ENCODE data around the gene ORAI1. TPM values are rescaled to one million over a fixed set of nuclear protein-coding genes. Genes with fewer than 3 reads are reported as not detected.
A peak's percentile ranks its signal among the peaks of the same experiment; 100 is the strongest.
"Not testable (repeated sequence)": the region's sequence is repeated elsewhere in the genome, so short reads cannot be mapped to it uniquely, and the experiment has no call there.

The ORAI1 gene
- total and polyA plus RNA-seq, 3 donors from 2014 or later: 30.3 to 70.7 (median 46.8) TPM

DNA sequence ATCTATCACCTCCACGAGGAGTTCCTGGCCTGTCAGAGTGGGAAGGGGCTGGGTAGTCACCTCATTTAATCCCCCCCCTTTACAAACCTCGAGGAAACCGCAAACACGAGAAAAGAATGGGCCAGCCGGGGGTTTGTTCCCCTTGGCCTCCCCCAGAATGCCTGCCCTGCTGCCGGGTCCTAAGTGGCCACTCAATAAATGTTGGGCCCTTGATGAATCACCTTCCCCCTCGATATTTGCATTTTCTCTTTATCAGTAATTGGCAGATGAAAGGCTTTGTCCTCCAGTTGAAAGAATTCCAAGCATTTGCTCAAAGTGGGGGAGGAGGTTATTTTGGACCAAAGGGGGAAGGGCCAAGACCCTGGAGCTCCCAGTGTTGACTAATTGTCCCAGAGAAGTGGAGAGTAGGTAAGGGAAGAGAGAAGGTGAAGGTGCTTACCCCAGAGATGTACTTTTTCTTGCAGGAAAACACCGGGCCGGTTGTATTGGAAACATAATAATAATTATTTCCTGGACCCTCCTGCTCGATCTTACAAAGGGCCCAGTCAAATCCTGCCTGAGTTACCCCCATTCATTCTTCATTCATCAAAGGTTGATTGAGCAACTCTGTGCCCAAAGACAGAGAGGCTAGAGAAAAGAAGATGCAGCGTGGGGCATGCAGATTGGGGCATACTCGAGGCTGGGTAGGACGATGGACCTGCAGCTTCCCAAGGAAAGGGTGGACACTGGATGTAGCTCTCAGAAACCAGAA lies 43.6 kb upstream of the ORAI1 start:
- intact Hi-C loops (cut with DNase I; ENCODE audit: low total_unique reads): no loop called here
- WGBS, 2 donors: 45 to 53% methylated on average over 13 of the region's 13 CpGs
- TF ChIP-seq POLR2A (IDR thresholded peaks at IDR 0.05): no peak
- TF ChIP-seq, protein P1, sequence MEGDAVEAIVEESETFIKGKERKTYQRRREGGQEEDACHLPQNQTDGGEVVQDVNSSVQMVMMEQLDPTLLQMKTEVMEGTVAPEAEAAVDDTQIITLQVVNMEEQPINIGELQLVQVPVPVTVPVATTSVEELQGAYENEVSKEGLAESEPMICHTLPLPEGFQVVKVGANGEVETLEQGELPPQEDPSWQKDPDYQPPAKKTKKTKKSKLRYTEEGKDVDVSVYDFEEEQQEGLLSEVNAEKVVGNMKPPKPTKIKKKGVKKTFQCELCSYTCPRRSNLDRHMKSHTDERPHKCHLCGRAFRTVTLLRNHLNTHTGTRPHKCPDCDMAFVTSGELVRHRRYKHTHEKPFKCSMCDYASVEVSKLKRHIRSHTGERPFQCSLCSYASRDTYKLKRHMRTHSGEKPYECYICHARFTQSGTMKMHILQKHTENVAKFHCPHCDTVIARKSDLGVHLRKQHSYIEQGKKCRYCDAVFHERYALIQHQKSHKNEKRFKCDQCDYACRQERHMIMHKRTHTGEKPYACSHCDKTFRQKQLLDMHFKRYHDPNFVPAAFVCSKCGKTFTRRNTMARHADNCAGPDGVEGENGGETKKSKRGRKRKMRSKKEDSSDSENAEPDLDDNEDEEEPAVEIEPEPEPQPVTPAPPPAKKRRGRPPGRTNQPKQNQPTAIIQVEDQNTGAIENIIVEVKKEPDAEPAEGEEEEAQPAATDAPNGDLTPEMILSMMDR (IDR thresholded peaks at IDR 0.05): no peak

DNA sequence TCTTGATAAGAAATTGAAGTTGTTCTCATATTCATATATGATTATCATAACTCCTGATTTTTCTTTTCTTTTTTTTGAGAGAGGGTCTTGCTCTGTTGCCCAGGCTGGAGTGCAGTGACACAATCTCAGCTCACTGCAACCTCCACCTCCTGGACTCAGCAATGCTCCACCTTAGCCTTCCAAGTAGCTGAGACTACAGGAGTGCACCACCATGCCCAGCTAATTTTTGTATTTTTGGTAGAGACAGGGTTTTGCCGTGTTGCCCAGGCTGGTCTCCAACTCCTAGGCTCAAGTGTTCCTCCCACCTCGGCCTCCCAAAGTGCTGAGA lies 43.0 kb upstream of the ORAI1 start:
- intact Hi-C loops (cut with DNase I; ENCODE audit: low total_unique reads): not testable (repeated sequence)

More for the DNA sequence above, 43.6 kb upstream of the ORAI1 start:
- Histone ChIP-seq H3K27ac (no peak overlapping the region), H3K4me1 (peaks cover 26% of the 10 kb centered on the region), H3K27me3 (no peaks in the 10 kb centered on the region), H3K4me3 (no peak overlapping the region), H3K9me3 (no peaks in the 10 kb centered on the region), H3K36me3 (ENCODE audit: low read depth, missing control alignments) (no peaks in the 10 kb centered on the region)
- no peak for DNase-seq

GRCh38 chr12:121584885-121585284 lies 41.4 kb upstream of the ORAI1 start:
- H3K27ac ChIP-seq; H3K27me3 ChIP-seq; H3K4me3 ChIP-seq; H3K36me3 ChIP-seq (ENCODE audit: low read depth, missing control alignments); H3K9me3 ChIP-seq; DNase-seq; intact Hi-C loops (cut with DNase I; ENCODE audit: low total_unique reads): not testable (repeated sequence)
- WGBS, 2 donors: 95% methylated on average over 6 of the region's 6 CpGs
- H3K4me1 ChIP-seq: peaks cover 19% of the 10 kb centered on the region

More for the DNA sequence above, 43.0 kb upstream of the ORAI1 start:
- WGBS, 2 donors: 72 to 90% methylated on average over 2 of the region's 2 CpGs
- H3K36me3 ChIP-seq (ENCODE audit: low read depth, missing control alignments); H3K9me3 ChIP-seq; H3K4me3 ChIP-seq; H3K27ac ChIP-seq; DNase-seq; H3K27me3 ChIP-seq: not testable (repeated sequence)
- peaks cover 21% of the 10 kb centered on the region for H3K4me1 ChIP-seq

DNA sequence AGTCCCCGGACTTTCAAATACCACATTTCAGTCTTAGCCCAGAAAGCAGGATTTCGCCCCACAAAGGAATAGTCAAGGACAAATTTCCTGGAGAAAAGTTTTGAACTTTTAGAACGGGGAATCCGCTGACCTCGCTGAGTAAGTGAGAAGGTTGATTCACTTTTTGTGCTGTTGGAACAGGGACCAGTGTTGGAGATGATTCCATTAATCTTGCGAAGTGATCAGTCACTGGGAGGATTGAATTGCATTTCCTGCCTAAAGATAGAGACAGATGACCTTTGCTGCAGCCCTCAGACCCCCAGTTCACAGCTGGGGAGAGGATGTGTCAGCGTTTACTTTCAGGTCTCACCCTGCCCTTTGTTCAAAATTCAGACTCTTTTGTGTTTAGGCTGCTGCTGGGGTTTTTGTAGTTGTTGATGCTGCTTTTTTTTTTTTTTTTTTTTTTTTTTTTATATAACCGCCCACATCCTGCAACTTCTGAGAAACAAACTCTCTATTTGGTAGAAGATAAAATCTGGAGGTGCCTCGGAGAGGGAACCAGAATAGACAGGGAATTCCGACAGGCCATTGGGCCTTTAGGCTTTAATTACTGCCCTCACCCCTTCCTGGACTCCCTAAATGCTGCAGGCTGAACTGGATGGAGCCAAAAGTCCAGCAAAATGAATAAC lies 35.7 kb upstream of the ORAI1 start:
- TF ChIP-seq, protein P1 (IDR thresholded peaks at IDR 0.05): no peak
- TF ChIP-seq POLR2A (IDR thresholded peaks at IDR 0.05): no peak
- H3K4me3 ChIP-seq: peak overlapping the region; percentile 39 to 54
- H3K27me3 ChIP-seq: no peaks in the 10 kb centered on the region
- 10 to 19% methylated on average over 10 of the region's 10 CpGs for WGBS, 2 donors
- DNase-seq: no peak
- peak overlapping the region; percentile 49 to 89 for H3K27ac ChIP-seq
- intact Hi-C loops (cut with DNase I; ENCODE audit: low total_unique reads): no loop called here
- H3K4me1 ChIP-seq: peaks cover 9% of the 10 kb centered on the region
- no peaks in the 10 kb centered on the region for H3K36me3 ChIP-seq (ENCODE audit: low read depth, missing control alignments)
- no peaks in the 10 kb centered on the region for H3K9me3 ChIP-seq

DNA sequence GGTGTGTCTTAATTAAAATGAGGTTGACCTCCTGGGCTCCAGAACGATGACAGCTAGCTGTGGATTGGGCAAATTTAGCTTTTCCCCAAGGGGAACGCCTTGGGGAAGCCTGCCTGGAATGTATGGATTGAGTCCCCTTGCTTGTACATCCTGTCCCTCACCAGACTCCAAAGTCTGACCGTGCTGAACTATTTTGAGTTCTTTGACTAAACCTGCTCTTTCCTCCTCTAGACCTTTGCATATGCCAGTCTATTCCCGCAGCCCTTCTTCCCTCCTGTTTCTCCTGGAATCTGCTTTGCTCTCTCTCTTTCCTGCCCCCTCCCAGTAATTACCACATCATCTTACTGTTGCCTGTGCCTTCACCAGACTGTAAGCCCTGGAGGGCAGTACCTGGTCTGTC lies 34.0 kb upstream of the ORAI1 start:
- TF ChIP-seq POLR2A (IDR thresholded peaks at IDR 0.05): no peak
- TF ChIP-seq, protein P1 (IDR thresholded peaks at IDR 0.05): no peak
- Histone ChIP-seq H3K9me3 (no peaks in the 10 kb centered on the region), H3K4me1 (peaks cover 9% of the 10 kb centered on the region), H3K27ac (no peak overlapping the region), H3K4me3 (no peak overlapping the region), H3K36me3 (ENCODE audit: low read depth, missing control alignments) (no peaks in the 10 kb centered on the region), H3K27me3 (no peaks in the 10 kb centered on the region)
- 67 to 71% methylated on average over 4 of the region's 4 CpGs for WGBS, 2 donors
- no peak for DNase-seq
- intact Hi-C loops (cut with DNase I; ENCODE audit: low total_unique reads): no loop called here

Data from testis (tissue), 3 donors.